Omental fat pad (tissue), 4 donors: Measurements from ENCODE around the gene GP1BB. TPM values are rescaled to one million over a fixed set of nuclear protein-coding genes. Genes with fewer than 3 reads are reported as not detected.

Experiments
- ATAC-seq: fragments of 150-250 bp; one replicate; pipeline ENCODE4 v1.9.1; 2016; ENCODE audit warnings: mild to moderate bottlenecking, moderate library complexity; ENCODE audit not compliant: low FRiP score
- DNase-seq: peaks from one replicate; pipeline ENCODE4 v3.0.0-alpha.2; 2019; ENCODE audit warnings: low spot score
- CTCF ChIP-seq, 3 donors: fragments of 450-650 bp; IDR thresholded peaks; one replicate each; pipeline ENCODE4 v1.5.1; 2016 to 2017; ENCODE audit warnings: antibody characterized with exemption in 3 of 3, mild to moderate bottlenecking in 3 of 3, moderate library complexity in 2 of 3
- total RNA-seq, 4 donors: library from RNA; depleted of rRNA; stranded (reverse); fragments of >200 nt; gene quantifications; one replicate each; pipeline ENCODE4 v1.1.0, GENCODE V29; 2016

GP1BB gene
- total RNA-seq, 4 donors from 2014 or later = 0.88 to 9.3 (median 1.4) TPM

GRCh38 chr22:19759427-19760057, 36.2 kb downstream of the GP1BB start:
- TF ChIP-seq CTCF (IDR thresholded peaks at IDR 0.05) = no peak
- ATAC-seq = no peak
- DNase-seq = no peak

- TF ChIP-seq CTCF (IDR thresholded peaks at IDR 0.05) = no peak
- no peak for ATAC-seq
- no peak for DNase-seq
Observed at GRCh38 chr22:19760058-19760950, 37.0 kb downstream of the GP1BB start, which contains the start of gene TBX1. Gene TBX1, plus strand, starts transcription at chr22:19760778. Its CDS starts 66 bp downstream, at chr22:19760844.

- DNase-seq (no peak), ATAC-seq (no peak)
- no peak for TF ChIP-seq CTCF (IDR thresholded peaks at IDR 0.05)
Observed at GRCh38 chr22:19760951-19761724, 37.8 kb downstream of the GP1BB start.

GRCh38 chr22:19761725-19762567, 38.6 kb downstream of the GP1BB start:
- TF ChIP-seq CTCF (IDR thresholded peaks at IDR 0.05) = no peak
- no peak for ATAC-seq
- no peak for DNase-seq

GRCh38 chr22:19762568-19763457, 39.5 kb downstream of the GP1BB start:
- TF ChIP-seq CTCF (IDR thresholded peaks at IDR 0.05) = no peak
- DNase-seq = no peak
- ATAC-seq = no peak
